GM19043 (cell line): ENCODE data around the gene REV3L.
"Not testable (repeated sequence)": the region's sequence is repeated elsewhere in the genome, so short reads cannot be mapped to it uniquely, and the experiment has no call there.

ENCODE experiments used
- ATAC-seq: cut with Tn5 transposase; IDR thresholded peaks from one replicate; pipeline ENCODE4 v1.9.1; 2021; ENCODE audit warnings: low read depth; ENCODE audit not compliant: unreplicated experiment

The REV3L gene

DNA sequence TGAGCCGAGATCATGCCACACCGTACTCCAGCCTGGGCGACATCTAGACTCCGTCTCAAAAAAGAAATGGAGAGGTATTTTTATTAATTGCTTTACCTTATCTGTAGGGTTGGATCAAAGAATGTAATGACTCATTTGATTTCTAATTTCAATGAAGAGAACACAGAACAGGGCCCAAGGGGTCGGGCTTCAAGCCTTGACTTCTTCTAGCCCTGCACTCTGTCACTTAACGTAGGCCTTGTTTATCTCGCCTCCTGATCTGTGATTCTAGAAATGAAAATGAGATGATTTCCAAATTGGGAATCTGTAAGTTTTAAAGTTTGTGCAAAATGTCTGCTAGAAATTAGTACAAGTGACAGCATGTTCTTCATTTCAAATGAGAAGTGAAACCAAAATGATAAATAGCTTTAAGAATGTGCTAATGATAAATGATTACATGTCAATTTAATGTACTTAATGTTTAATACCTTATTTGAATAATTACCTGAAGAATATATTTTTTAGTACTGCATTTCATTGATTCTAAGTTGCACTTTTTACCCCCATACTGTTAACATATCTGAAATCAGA is 215.2 kb downstream of the REV3L start:
- no peak for ATAC-seq

DNA sequence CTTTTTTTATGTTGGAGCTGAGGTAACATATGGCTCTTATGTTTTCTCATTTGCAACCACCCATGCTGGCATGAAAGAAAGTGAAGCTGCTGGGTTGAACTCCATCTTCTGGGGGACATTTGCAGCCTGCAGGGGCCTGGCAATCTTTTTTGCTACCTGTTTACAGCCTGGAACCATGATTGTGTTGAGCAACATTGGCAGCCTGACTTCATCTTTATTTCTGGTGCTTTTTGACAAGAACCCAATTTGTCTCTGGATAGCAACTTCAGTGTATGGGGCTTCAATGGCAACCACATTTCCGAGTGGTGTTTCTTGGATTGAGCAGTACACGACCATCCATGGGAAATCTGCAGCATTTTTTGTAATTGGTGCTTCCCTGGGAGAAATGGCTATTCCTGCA is 216.7 kb downstream of the REV3L start:
- no peak for ATAC-seq

DNA sequence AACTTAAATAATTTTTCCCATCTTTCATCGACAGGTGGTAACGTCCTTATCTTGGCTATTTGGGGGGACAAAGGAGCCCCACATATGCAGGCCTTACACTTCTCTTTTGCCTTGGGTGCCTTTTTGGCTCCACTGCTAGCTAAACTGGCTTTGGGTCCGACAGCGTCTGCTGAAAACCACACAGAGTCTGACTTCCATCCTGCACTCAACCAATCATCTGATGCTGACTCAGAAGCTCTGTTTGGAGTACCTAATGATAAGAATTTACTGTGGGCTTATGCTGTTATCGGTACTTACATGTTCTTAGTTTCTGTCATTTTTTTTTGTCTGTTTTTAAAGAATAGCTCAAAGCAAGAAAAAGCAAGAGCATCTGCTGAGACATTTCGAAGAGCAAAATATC is 217.2 kb downstream of the REV3L start:
- no peak for ATAC-seq

DNA sequence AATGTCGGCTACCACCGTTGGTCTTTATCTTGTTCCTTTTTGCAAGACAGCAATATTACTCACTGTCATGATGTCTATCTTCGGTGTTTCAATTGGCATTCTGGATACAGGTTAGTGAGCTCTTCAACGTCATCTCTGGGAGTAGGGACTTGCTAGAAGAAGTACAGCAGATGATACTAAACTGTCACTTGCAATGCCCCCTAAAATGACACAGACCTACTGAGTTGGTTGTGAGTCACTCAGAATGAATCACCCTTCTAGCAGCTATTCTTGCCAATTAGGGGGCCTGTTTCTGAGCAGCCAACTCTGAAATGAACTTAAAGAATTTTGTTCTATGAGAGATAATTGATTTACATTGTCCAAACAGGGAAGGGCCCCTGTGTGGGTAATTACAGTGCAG is 219.2 kb downstream of the REV3L start:
- ATAC-seq = no peak

DNA sequence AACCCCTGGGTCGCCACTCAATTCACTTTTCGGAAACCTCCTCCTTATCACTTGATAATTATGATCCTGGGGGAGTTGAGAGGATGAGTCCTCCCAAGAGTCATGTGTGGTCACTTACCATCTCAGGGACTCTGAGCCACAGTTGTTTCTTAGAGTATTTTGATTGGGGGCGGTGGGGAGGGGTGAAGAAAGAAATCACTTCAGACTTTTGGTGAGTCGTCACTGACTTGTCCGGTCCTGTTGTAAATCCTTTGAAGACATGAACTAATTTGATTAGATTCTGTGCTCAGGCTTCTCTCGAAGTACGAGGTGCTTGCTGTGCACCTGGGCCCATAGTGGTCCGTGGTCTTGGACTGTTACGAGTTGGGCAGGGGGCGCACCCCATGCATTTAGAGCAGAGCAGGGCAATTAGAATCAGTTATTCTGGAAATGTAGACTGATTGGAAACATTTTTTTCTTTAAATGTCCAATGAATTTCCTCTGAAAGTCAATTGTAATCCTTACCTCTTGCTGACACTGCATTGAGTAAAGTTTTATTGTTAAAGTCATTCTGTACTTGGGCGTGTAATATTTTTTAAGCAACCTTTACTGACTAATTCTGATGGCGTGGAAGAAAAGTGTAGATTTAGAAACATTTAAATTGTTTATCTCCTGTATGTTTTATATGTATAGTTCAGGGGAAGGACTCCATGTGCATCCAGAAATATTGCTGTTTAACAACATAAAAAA is 222.3 kb downstream of the REV3L start:
- ATAC-seq = no peak

DNA sequence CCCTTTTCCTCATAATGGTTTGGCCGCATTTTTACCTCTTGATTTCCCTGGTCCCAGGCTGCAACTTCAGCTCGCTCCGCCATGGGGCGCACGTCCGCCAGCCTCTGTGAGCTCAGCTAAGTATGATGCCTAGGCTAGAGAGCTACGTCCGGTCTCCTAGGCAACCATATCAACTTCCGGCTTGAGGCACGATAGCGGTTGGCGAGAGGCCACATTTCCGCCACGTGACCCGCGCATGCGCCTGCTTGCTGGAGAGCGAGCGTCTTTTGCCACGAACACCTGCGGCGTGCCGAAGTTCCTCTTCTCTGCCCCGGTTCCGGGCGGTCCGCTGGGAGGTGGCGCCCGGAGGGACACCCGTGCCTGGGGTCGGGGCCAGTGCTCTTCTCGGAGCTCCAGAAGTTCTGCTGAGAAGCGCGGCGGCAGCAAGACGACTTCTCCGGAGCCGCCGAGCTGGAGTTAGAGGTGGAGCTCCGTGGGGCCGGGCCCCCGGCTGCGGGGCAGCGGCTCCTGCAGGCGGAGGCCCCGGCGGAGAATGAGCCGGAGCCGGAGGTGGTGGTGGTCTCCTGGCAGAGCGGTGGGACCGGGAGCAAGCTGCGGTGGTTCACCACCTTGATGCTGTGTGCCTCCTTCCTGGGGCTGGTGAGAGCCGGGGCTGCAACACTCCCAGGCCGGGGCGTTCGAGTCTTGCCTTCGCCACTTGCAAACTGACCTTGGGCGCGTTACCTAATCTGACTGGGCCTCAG is 223.8 kb downstream of the REV3L start:
- peak; percentile 98 for ATAC-seq

DNA sequence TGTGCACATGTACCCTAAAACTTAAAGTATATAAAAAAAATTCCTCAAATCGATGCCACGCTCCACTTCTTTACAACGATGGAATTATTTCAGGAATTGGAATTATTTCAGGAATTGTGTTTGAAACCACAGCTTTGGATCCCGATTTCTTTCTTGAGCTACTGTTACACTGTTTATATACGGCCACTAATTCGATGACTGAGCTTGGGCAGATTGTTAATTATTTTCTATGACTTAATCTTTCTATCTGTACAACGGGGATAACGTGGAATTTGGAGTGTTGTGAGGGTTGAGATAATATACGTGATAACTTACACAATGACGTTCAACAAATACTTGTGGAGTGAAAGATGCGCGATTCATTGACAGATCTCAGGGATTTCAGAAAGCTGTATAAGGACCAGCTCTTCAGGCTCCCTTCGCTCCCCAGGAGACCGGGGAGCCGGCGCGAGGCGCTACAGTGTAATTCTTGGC is 224.4 kb downstream of the REV3L start:
- no peak for ATAC-seq

DNA sequence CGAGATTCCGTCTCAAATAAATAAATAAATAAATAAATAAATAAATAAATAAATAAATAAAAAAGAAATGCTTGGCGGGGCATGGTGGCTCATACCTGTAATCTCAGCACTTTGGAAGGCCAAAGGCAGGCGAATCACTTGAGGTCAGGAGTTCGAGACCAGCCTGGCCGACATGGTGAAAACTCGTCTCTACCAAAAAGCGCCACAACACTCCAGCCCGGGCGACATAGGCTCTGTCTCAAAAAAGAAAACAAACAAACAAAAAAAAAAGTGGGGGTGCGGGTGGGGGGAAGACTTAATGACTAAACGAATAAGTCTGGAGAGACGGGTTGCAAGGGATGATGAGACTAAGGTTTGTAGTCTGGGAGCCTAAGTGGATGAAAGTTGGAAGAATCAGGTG is 225.0 kb downstream of the REV3L start:
- no peak for ATAC-seq

DNA sequence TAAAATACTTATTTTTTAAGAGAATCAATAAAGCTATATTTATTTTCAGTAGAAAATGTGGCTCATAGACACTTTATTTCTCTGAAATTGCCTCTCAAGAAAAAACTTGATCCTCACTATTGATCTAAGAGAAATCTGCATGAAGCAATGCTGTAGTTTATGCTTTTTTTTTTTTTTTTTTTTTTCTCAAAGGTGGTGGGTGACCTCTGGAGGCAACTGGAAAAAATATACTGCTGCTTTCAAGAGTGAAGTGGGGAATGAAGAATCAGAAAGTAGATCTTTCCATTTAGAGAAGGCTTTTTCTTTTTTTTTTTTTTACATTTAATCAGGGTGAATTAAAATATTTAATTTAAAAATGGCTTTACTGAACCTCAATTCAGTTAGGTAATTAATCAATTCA is 226.4 kb downstream of the REV3L start:
- ATAC-seq = no peak

DNA sequence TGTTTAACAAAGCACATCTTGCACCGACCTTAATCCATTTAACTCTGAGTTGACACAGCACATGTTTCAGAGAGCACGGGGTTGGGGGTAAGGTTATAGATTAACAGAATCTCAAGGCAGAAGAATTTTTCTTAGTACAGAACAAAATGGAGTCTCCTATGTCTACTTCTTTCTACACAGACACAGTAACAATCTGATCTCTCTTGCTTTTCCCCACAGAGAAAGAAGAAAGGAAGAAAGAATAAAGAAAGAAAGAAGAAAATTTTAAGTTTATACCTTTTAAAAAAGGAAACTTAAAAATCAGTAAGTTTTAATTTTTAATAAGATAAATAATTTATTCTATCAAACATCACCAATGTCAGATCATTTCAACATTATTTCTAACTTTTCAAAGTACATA is 227.2 kb downstream of the REV3L start:
- ATAC-seq = not testable (repeated sequence)

DNA sequence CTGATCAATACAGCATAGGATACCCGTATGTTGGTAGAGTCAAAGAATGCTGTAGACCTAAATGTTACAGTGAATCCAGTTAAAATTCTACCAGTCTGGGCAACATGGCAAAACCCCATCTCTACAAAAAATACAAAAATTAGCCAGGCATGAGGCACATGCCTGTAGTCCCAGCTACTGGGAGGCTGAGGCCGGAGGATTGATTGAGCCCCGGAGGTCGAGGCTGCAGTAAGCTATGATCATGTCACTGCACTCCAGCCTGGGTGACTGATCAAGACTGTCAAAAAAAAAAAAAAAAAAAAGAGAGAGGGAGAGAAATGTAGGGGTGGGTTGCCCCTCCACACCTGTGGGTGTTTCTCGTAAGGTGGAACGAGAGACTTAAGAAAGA is 228.2 kb downstream of the REV3L start:
- ATAC-seq = no peak

DNA sequence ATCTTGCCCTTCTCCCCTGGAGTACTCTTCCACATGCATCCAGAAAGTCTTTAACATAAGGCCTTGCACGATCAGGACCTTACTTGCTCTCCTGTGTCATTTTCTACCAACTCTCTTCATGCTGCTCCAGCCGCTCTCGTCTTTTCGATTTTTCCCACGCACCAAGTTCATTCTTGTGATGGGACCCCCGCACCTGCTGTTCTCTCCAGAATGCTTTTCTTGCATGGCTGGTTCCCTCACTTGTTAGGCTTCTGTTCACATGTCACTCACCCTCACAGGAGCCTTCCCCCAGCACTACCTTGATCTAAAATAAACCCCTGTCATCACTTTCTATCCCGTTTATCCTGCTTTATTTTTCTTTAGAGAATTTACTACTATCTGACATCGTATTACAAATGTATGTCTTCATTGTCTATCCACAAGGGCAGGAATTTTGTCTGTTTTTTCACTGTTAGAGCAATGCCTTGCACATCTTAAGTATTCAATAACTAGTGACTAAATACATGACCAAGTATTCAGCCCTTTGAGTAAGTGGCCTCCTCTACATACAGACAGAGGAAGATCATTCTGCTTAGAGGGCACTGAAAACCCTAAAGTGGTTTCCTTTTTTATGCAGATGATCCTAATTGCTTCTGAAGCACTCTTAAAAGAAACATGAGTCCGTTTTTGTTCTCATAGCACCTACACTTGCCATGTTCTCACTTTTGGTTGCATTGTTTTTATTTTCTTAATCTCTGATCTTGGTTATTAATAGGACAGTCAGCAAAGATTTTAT is 228.8 kb downstream of the REV3L start:
- ATAC-seq = no peak

DNA sequence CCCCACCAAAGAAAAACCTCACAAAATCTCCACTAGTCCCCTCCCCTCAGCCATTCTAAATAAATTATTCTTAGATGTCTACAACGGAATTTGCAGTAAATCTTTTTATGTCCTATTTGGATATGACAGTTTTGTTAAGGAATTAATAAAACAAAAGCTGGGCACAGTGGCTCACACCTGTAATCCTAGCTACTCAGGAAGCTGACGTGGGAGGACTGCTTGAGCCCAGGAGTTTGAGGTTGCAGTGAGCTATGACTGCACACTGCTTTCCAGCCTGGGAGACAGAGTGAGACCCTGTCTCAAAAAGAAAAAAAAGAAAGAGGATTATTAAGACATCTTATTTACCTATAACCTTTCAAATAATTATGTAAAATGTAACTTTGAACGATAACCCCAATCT is 230.3 kb downstream of the REV3L start:
- no peak for ATAC-seq

DNA sequence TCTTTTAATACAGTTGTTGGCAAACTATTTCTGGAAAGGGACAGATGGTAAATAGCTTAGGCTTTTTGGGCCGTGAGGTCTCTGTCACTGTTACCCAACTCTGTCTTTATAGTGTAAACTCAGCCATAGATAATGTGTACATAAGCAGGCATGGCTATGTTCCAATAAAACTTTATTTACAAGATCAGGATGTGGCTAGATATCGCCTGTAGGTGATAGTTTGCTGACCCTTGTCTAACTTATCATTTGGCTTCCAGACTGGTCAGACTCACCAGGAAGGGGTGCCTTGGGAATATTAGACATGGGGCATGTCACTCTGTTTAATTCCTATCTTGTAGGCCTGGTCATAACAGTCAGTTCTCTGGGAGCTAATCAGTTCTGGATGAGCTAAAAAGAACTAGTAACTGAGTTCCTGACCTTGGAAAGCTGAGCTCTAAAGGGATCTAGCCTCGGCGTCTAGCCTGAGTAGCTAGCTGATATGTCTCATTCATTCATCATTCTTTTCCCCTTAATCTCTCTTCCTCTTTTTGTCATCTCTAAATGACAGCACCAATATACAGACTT is 232.1 kb downstream of the REV3L start:
- ATAC-seq = no peak
